ENCODE results near the gene SEMA4D.
A peak's percentile ranks its signal among the peaks of the same experiment; 100 is the strongest.

The SEMA4D gene

GRCh38 chr9:89410641-89411350, 87.1 kb downstream of the SEMA4D start:
- Histone ChIP-seq H3K9me3 (ENCODE audit: insufficient read depth, low read length, severe bottlenecking) (no peaks in the 10 kb centered on the region), H2AFZ (ENCODE audit: low read depth, low read length) (no peak overlapping the region), H3K79me2 (ENCODE audit: insufficient read depth, low read length) (peaks cover 95% of the 10 kb centered on the region), H3K4me1 (ENCODE audit: insufficient read depth, low read length) (peaks cover 75% of the 10 kb centered on the region), H3K9ac (ENCODE audit: low read depth, low read length) (peak overlapping the region; percentile 13; the same call in 1 of the 2 replicates), H3K27me3 (ENCODE audit: insufficient read depth, low read length, poor library complexity) (no peaks in the 10 kb centered on the region), H3K27ac (ENCODE audit: low read length) (peak overlapping the region; percentile 86), H3K4me2 (ENCODE audit: insufficient read depth, low read length) (no peak overlapping the region), H4K20me1 (ENCODE audit: insufficient read depth, low read length) (peaks cover 74% of the 10 kb centered on the region), H3K36me3 (ENCODE audit: insufficient read depth, low read length) (peaks cover 79% of the 10 kb centered on the region), H3K4me3 (ENCODE audit: low read depth in 1 of 2, low read length in 2 of 2) (no peak overlapping the region)
- no peak for ATAC-seq (ENCODE audit: insufficient read depth, low read depth)
- no peak for DNase-seq
- TF ChIP-seq EZH2 (IDR thresholded peaks at IDR 0.05; ENCODE audit: borderline replicate concordance, low read depth, low read length, severe bottlenecking) (no peak), CTCF (IDR thresholded peaks at IDR 0.05; ENCODE audit: borderline replicate concordance, extremely low read depth, low read length, poor library complexity, severe bottlenecking) (peak; percentile 29)

GRCh38 chr9:89410022-89410421, 87.9 kb downstream of the SEMA4D start:
- H3K9ac ChIP-seq (ENCODE audit: low read depth, low read length): peak overlapping the region; percentile 13; the same call in 1 of the 2 replicates
- H3K4me1 ChIP-seq (ENCODE audit: insufficient read depth, low read length): peaks cover 75% of the 10 kb centered on the region
- no peak overlapping the region for H3K4me2 ChIP-seq (ENCODE audit: insufficient read depth, low read length)
- no peaks in the 10 kb centered on the region for H3K9me3 ChIP-seq (ENCODE audit: insufficient read depth, low read length, severe bottlenecking)
- H3K4me3 ChIP-seq (ENCODE audit: low read depth in 1 of 2, low read length in 2 of 2): no peak overlapping the region
- H3K36me3 ChIP-seq (ENCODE audit: insufficient read depth, low read length): peaks cover 79% of the 10 kb centered on the region
- H2AFZ ChIP-seq (ENCODE audit: low read depth, low read length): no peak overlapping the region
- no peak for DNase-seq
- TF ChIP-seq CTCF (IDR thresholded peaks at IDR 0.05; ENCODE audit: borderline replicate concordance, extremely low read depth, low read length, poor library complexity, severe bottlenecking) (no peak), EZH2 (IDR thresholded peaks at IDR 0.05; ENCODE audit: borderline replicate concordance, low read depth, low read length, severe bottlenecking) (no peak)
- peaks cover 95% of the 10 kb centered on the region for H3K79me2 ChIP-seq (ENCODE audit: insufficient read depth, low read length)
- H3K27me3 ChIP-seq (ENCODE audit: insufficient read depth, low read length, poor library complexity): no peaks in the 10 kb centered on the region
- H4K20me1 ChIP-seq (ENCODE audit: insufficient read depth, low read length): peaks cover 75% of the 10 kb centered on the region
- H3K27ac ChIP-seq (ENCODE audit: low read length): peak overlapping the region; percentile 86
- ATAC-seq (ENCODE audit: insufficient read depth, low read depth): no peak

- H3K79me2 ChIP-seq (ENCODE audit: insufficient read depth, low read length): peaks cover 89% of the 10 kb centered on the region
- peaks cover 73% of the 10 kb centered on the region for H4K20me1 ChIP-seq (ENCODE audit: insufficient read depth, low read length)
- peaks cover 70% of the 10 kb centered on the region for H3K4me1 ChIP-seq (ENCODE audit: insufficient read depth, low read length)
- no peak for TF ChIP-seq EZH2 (IDR thresholded peaks at IDR 0.05; ENCODE audit: borderline replicate concordance, low read depth, low read length, severe bottlenecking)
- no peak for TF ChIP-seq CTCF (IDR thresholded peaks at IDR 0.05; ENCODE audit: borderline replicate concordance, extremely low read depth, low read length, poor library complexity, severe bottlenecking)
- no peak overlapping the region for H3K4me3 ChIP-seq (ENCODE audit: low read depth in 1 of 2, low read length in 2 of 2)
- ATAC-seq (ENCODE audit: insufficient read depth, low read depth) (no peak), DNase-seq (no peak)
- H3K36me3 ChIP-seq (ENCODE audit: insufficient read depth, low read length): peaks cover 79% of the 10 kb centered on the region
- no peak overlapping the region for H2AFZ ChIP-seq (ENCODE audit: low read depth, low read length)
- peak overlapping the region; percentile 37 for H3K9ac ChIP-seq (ENCODE audit: low read depth, low read length)
- H3K4me2 ChIP-seq (ENCODE audit: insufficient read depth, low read length): peak overlapping the region; percentile 58; the same call in 1 of the 2 replicates
- no peaks in the 10 kb centered on the region for H3K27me3 ChIP-seq (ENCODE audit: insufficient read depth, low read length, poor library complexity)
- H3K27ac ChIP-seq (ENCODE audit: low read length): peak overlapping the region; percentile 86
- no peaks in the 10 kb centered on the region for H3K9me3 ChIP-seq (ENCODE audit: insufficient read depth, low read length, severe bottlenecking)
Observed at GRCh38 chr9:89409466-89409865, 88.4 kb downstream of the SEMA4D start.
